K562 (cell line): Measurements from ENCODE around the gene PLS1.

ENCODE experiments used
- AFF4 ChIP-seq: sonication (generic); formaldehyde crosslinking; IDR thresholded peaks from 2 replicates; pipeline ENCODE4 v1.8.0; 2023; ENCODE audit warnings: mild to moderate bottlenecking, missing genetic modification reagents
- CREB3 ChIP-seq: fragments of 450-650 bp; conservative IDR thresholded peaks from 2 replicates; pipeline ENCODE4 v1.6.1; 2016; ENCODE audit warnings: missing genetic modification characterization, low read depth, mild to moderate bottlenecking, missing compliant biosample characterization, moderate library complexity
- CTCF ChIP-seq, 3 experiments: IDR thresholded peaks in 2 of 3; conservative IDR thresholded peaks in 1 of 3; 2 replicates each; pipeline ENCODE4 v1.5.1; 2011 to 2012; ENCODE audit warnings: low read length in 3 of 3, mild to moderate bottlenecking in 3 of 3, control low read depth in 2 of 3, improper control_type of control experiment in 1 of 3, inconsistent platforms in 1 of 3, low read depth in 1 of 3, mixed read lengths in 1 of 3, moderate library complexity in 1 of 3; ENCODE audit not compliant: insufficient read depth in 2 of 3
- DDX20 ChIP-seq: fragments of 450-650 bp; IDR thresholded peaks from 2 replicates; pipeline ENCODE4 v1.6.1; 2016; ENCODE audit warnings: missing genetic modification characterization, low read depth, mild to moderate bottlenecking, missing compliant biosample characterization, moderate library complexity
- EZH2 ChIP-seq: IDR thresholded peaks from 2 replicates; pipeline ENCODE4 v1.6.1; 2012; ENCODE audit warnings: low read depth, mild to moderate bottlenecking, inconsistent platforms, low read length, borderline replicate concordance
- FOXK2 ChIP-seq, 2 experiments: fragments of 450-650 bp; IDR thresholded peaks in 1 of 2; conservative IDR thresholded peaks in 1 of 2; 2 replicates each; pipeline ENCODE4 v1.6.1; 2016; ENCODE audit warnings: low read depth in 2 of 2, mild to moderate bottlenecking in 1 of 2
- KDM5B ChIP-seq: fragments of 200-600 bp; sonication (generic); IDR thresholded peaks from 2 replicates; pipeline ENCODE4 v1.6.1; 2012; ENCODE audit warnings: low read depth, mild to moderate bottlenecking, moderate library complexity, low read length, control low read depth, inconsistent platforms; ENCODE audit not compliant: insufficient replicate concordance
- MBD1 ChIP-seq: fragments of 250-450 bp; sonication (Bioruptor Pico); IDR thresholded peaks from 2 replicates; pipeline ENCODE4 v1.8.0; 2022; ENCODE audit warnings: inconsistent platforms
- MXI1 ChIP-seq: IDR thresholded peaks from 2 replicates; pipeline ENCODE4 v1.6.1; 2011; ENCODE audit warnings: low read depth, mild to moderate bottlenecking, improper control_type of control experiment, low read length
- POLR2A ChIP-seq: fragments of 450-650 bp; conservative IDR thresholded peaks from 2 replicates; pipeline ENCODE4 v1.6.1; 2016
- RBM22 ChIP-seq: fragments of 200-400 bp; formaldehyde crosslinking; IDR thresholded peaks from 2 replicates; pipeline ENCODE4 v1.6.1; 2018; ENCODE audit warnings: low read length, low read depth; ENCODE audit not compliant: poor library complexity, severe bottlenecking
- TAF1 ChIP-seq: IDR thresholded peaks from 2 replicates; pipeline ENCODE4 v1.6.1; 2011; ENCODE audit warnings: mild to moderate bottlenecking, low read length, moderate library complexity; ENCODE audit not compliant: insufficient read depth, control insufficient read depth, severe bottlenecking; ENCODE audit errors: extremely low read depth
- ZNF644 ChIP-seq: fragments of 200-800 bp; sonication (Bioruptor generic); IDR thresholded peaks from 2 replicates; pipeline ENCODE4 v1.6.1; 2016; ENCODE audit warnings: low read depth, missing genetic modification characterization, missing compliant biosample characterization

- no peak for TF ChIP-seq EZH2
- TF ChIP-seq CTCF (IDR thresholded peaks at IDR 0.05 in 2 of 3, conservative IDR thresholded peaks at IDR 0.05 in 1 of 3; ENCODE audit: insufficient read depth in 2 of 3, low read depth in 1 of 3, low read length in 3 of 3), result no peak
- TF ChIP-seq KDM5B, result no peak
- TF ChIP-seq MBD1 (CRISPR knock-in tag), result no peak
- no peak for TF ChIP-seq TAF1
- no peak for TF ChIP-seq AFF4 (CRISPR knock-in tag)
- TF ChIP-seq DDX20, result no peak
- TF ChIP-seq CREB3 (tag), result no peak
- no peak for TF ChIP-seq RBM22
- no peak for TF ChIP-seq POLR2A
- no peak for TF ChIP-seq MXI1
- no peak for TF ChIP-seq FOXK2 (conservative IDR thresholded peaks at IDR 0.05 in 1 of 2, IDR thresholded peaks at IDR 0.05 in 1 of 2; ENCODE audit: low read depth in 2 of 2)
- TF ChIP-seq ZNF644, result no peak
Observed at GRCh38 chr3:142623194-142623593, 27.0 kb downstream of the PLS1 start.
